Fibroblast of villous mesenchyme (primary cell): ENCODE measurements around the gene HCN2. TPM values are rescaled to one million over a fixed set of nuclear protein-coding genes. Genes with fewer than 3 reads are reported as not detected.
"Not testable (repeated sequence)": the region's sequence is repeated elsewhere in the genome, so short reads cannot be mapped to it uniquely, and the experiment has no call there.

ENCODE experiments used
- DNase-seq: peaks from one replicate; pipeline ENCODE4 v3.0.0-alpha.2; 2010; ENCODE audit warnings: low read depth
- H3K4me3 ChIP-seq: 2 replicates; pipeline ENCODE4 v1.5.1; 2011; ENCODE audit warnings: low read depth, mild to moderate bottlenecking, low read length
- CTCF ChIP-seq: IDR thresholded peaks from 2 replicates; pipeline ENCODE4 v1.5.1; 2012; ENCODE audit warnings: low read depth, mild to moderate bottlenecking, low read length; ENCODE audit not compliant: insufficient read depth
- total RNA-seq: library from RNA; depleted of rRNA; stranded (reverse); fragments of >200 nt; gene quantifications from 2 replicates; pipeline ENCODE4 v1.2.3, GENCODE V29; 2012

The HCN2 gene
- total RNA-seq, 1 donor = 0.86 TPM

- H3K4me3 ChIP-seq = no peak overlapping the region
- no peak for TF ChIP-seq CTCF
- peak; percentile 91 for DNase-seq
Observed at GRCh38 chr19:623974-624373, 34.3 kb downstream of the HCN2 start.

DNA sequence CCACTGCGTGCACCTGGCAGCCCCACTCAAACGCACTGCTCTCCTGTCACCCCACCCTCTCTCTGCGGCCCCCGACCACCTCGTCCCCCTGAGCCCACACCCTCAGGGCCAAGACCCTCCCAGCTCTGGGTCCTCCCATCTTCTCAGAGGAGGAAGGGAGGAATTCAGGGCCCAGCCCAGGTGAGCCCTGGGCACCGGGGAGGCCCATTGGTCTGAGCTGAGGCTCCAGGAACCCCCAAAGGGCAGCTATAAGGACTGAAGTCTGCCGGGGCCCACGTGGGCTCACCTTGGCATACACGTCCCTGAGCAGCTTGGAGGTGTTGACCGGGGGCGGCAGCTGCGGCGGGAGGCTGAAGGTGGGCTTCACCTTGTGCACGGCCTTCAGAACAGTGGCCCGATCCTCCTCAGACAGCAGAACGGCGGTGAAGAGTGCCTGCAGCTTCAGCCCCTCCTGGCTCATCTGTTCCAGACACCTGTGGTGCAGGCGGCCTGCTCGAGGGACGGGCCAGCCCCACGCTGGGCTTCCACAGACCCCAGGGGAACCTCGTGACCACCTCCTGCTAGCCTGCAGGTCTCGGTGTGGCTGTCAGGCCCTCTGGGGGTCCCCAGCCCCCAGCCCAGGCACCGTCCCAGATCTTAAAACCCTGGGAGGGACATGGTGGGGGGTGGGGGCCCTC is 34.9 kb downstream of the HCN2 start:
- no peak for TF ChIP-seq CTCF
- DNase-seq = no peak
- no peak overlapping the region for H3K4me3 ChIP-seq

GRCh38 chr19:625257-625656 is 35.6 kb downstream of the HCN2 start:
- DNase-seq = no peak
- no peak overlapping the region for H3K4me3 ChIP-seq
- no peak for TF ChIP-seq CTCF

DNA sequence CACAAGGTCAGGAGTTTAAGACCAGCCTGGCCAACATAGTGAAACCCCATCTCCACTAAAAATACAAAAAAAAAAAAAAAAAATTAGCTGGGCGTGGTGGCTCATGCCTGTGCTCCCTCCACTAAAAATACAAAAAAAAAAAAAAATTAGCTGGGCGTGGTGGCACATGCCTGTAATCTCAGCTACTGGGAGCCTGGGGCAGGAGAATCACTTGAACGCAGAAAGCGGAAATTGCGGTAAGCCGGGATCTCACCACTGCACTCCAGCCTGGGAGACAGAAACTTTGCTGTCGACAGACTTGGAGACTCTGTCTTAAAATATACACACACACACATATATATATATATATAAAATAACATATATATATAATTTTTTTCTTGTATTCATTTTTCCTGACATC is 36.9 kb downstream of the HCN2 start:
- H3K4me3 ChIP-seq = not testable (repeated sequence)

DNA sequence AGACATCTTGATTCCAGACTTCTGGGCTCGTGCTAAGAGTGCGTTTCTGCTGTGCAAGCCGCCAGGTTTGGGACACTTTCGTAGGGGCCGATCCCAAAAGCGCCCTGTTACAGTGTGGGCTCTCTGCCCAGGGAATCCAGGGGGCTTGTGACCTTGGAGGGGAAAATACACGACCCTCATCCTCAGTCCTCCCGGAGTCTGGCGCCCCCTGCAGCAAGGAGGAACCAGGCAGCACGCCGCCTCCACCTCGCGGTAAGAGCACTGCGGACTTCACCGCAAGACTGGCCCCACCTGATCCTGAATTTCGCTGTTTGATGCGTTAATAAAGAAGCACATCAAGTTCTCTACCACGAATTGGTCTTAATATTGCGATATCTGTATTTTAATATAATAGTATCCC is 38.5 kb downstream of the HCN2 start:
- no peak for DNase-seq
- peak; percentile 48 for TF ChIP-seq CTCF

More for the DNA sequence above, 36.9 kb downstream of the HCN2 start:
- peak; percentile 48 for DNase-seq

DNA sequence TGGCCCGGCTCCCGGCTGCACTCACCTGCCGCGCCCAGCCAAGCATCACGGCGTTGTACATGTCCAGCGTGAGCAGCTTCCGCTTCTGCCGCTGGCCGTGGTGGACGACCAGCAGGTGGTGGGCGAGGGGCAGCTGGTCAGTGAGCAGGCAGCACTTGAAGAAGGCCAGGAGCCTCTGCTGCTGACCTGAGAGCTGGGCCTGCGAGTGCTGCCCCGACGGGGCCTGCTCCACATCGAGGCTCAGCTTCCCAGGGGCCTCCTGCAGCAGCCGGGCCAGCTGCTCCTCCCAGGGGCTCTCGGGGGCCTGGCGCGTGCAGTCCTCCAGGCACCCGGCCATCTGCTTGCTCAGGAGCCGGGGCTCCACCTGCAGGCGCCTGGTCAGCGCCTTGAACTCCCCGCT is 39.8 kb downstream of the HCN2 start:
- H3K4me3 ChIP-seq, DNase-seq: not testable (repeated sequence)

More for the DNA sequence above, 38.5 kb downstream of the HCN2 start:
- no peak overlapping the region for H3K4me3 ChIP-seq

DNA sequence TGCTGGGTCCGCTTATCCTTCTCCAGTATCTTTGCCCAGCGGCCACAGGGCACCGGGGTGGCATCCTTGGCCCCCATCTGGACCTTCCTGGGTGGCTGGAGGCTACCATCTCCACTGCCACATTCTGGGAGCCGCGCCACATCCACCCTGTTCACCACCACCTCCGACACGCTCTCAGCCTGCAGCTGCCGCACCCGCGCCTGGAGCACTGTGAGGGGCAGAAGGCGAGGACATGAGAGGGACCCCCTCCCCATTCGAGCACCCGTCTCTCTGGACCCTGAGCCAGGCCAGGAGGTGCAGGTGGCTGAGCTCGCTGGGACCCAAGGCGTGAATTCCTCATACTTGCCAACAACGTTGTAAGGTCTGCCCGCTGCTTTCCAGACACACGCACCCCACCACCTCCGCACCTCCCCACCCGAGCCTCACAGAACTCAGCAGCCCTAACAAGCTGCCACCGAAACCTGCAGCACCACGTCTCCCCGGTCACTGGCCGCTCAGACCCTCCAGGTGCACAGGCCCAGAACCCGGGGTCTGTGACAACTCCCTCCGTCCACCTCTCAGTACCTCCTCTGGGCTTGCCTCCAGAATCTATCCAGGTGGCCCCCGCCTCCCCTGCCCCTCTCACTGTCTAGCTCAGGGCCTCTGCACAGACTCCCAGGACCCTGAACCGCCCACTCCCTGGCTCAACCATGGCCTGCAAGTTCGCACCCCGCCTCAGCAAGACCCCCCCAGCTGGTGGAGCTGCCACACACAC is 40.5 kb downstream of the HCN2 start:
- DNase-seq = no peak
- no peak overlapping the region for H3K4me3 ChIP-seq
- TF ChIP-seq CTCF = no peak
